Endothelial cell of umbilical vein (primary cell): Measurements from ENCODE around the gene SRP9. TPM values are rescaled to one million over a fixed set of nuclear protein-coding genes. Genes with fewer than 3 reads are reported as not detected.

Source experiments
- BruUV-seq: library from RNA; stranded (reverse); fragments of 400-500 nt; replicated peaks from 2 replicates; lab custom pipeline; 2021; lab: Mats Ljungman, UMichigan
- CTCF ChIA-PET: fragments of 300-600, 350-600 bp; sonication (Branson Sonifier 250); formaldehyde crosslinking; loops from one replicate; lab custom pipeline; 2021; ENCODE audit warnings: antibody characterized with exemption, inconsistent platforms; lab: Charles Lee
- POLR2A ChIA-PET: fragments of 300-600, 350-600 bp; sonication (Branson Sonifier 250); formaldehyde crosslinking; loops from one replicate; lab custom pipeline; 2021; ENCODE audit warnings: antibody characterized with exemption, inconsistent platforms; lab: Charles Lee
- DNase-seq: peaks from one replicate; pipeline ENCODE4 v3.0.0-alpha.2; 2011; ENCODE audit warnings: low read depth, low spot score
- FAIRE-seq: peaks from 2 replicates; lab custom pipeline; 2011; peaks lifted over from hg19 to GRCh38; lab: Jason Lieb, UNC
- H2AFZ ChIP-seq: 2 replicates; pipeline ENCODE4 v1.6.0; 2012; ENCODE audit warnings: low read depth, low read length, control low read depth, inconsistent platforms
- H3K27ac ChIP-seq: 2 replicates; pipeline ENCODE4 v1.5.1; 2011; ENCODE audit warnings: low read depth, mild to moderate bottlenecking, control low read depth, low read length, moderate library complexity; ENCODE audit not compliant: insufficient read depth
- H3K27me3 ChIP-seq, 2 experiments: 2 replicates each; pipeline versions ENCODE4 v1.6.0 to v1.6.1; 2011; ENCODE audit warnings: low read length in 2 of 2, mixed read lengths in 1 of 2; ENCODE audit not compliant: control insufficient read depth in 2 of 2, insufficient read depth in 2 of 2
- H3K36me3 ChIP-seq, 2 experiments: 2 replicates in 1 of 2; 3 replicates in 1 of 2; pipeline ENCODE4 v1.5.1; 2011; ENCODE audit warnings: low read length in 2 of 2, mild to moderate bottlenecking in 1 of 2, moderate library complexity in 1 of 2; ENCODE audit not compliant: control insufficient read depth in 2 of 2, insufficient read depth in 2 of 2; ENCODE audit errors: extremely low read depth in 1 of 2
- H3K4me1 ChIP-seq: 3 replicates; pipeline ENCODE4 v1.5.1; 2011; ENCODE audit warnings: mild to moderate bottlenecking, low read length; ENCODE audit not compliant: control insufficient read depth, insufficient read depth; ENCODE audit errors: extremely low read depth
- H3K4me2 ChIP-seq: 2 replicates; pipeline ENCODE4 v1.6.1; 2011; ENCODE audit warnings: low read length, control low read depth, mixed read lengths; ENCODE audit not compliant: insufficient read depth
- H3K4me3 ChIP-seq, 3 experiments: fragments of 200-600 bp in 1 of 3; sonication (generic), shearing (Covaris generic) in 1 of 3; replicated peaks in 1 of 3; 2 replicates each; pipeline ENCODE4 v1.5.1; 2011 to 2016; ENCODE audit warnings: control low read depth in 3 of 3, low read length in 3 of 3, mild to moderate bottlenecking in 2 of 3, inconsistent platforms in 1 of 3, low read depth in 1 of 3, moderate library complexity in 1 of 3; ENCODE audit not compliant: insufficient read depth in 1 of 3
- H3K79me2 ChIP-seq: 2 replicates; pipeline ENCODE4 v1.6.0; 2012; ENCODE audit warnings: low read length, inconsistent platforms; ENCODE audit not compliant: control insufficient read depth, insufficient read depth
- H3K9ac ChIP-seq: replicated peaks from 2 replicates; pipeline ENCODE3; 2011; ENCODE audit warnings: low read length, control low read depth; ENCODE audit not compliant: insufficient read depth; ENCODE audit errors: extremely low read depth
- H3K9me1 ChIP-seq: replicated peaks from 3 replicates; pipeline ENCODE4 v1.6.0; 2011; ENCODE audit warnings: mild to moderate bottlenecking, low read length; ENCODE audit not compliant: control insufficient read depth, insufficient read depth; ENCODE audit errors: extremely low read depth
- H3K9me3 ChIP-seq: replicated peaks from 2 replicates; pipeline ENCODE4 v1.5.1; 2012; ENCODE audit warnings: low read length, inconsistent platforms; ENCODE audit not compliant: control insufficient read depth, insufficient read depth
- H4K20me1 ChIP-seq: replicated peaks from 2 replicates; pipeline ENCODE3; 2011; ENCODE audit warnings: mild to moderate bottlenecking, low read length; ENCODE audit not compliant: control insufficient read depth, insufficient read depth; ENCODE audit errors: extremely low read depth
- CTCF ChIP-seq, 2 donors: IDR thresholded peaks; 1 replicate in 1 of 2; 2 replicates in 1 of 2; pipeline ENCODE4 v1.5.1; 2011; ENCODE audit warnings: low read length in 2 of 2, mild to moderate bottlenecking in 2 of 2, moderate library complexity in 2 of 2, control low read depth in 1 of 2, inconsistent platforms in 1 of 2, low read depth in 1 of 2; ENCODE audit not compliant: insufficient read depth in 1 of 2; ENCODE audit errors: extremely low read depth in 1 of 2
- EZH2 ChIP-seq: IDR thresholded peaks from 2 replicates; pipeline ENCODE4 v1.6.1; 2012; ENCODE audit warnings: borderline replicate concordance, low read depth, mild to moderate bottlenecking, moderate library complexity, low read length, inconsistent platforms; ENCODE audit not compliant: severe bottlenecking
- FOS ChIP-seq: IDR thresholded peaks from 2 replicates; pipeline ENCODE4 v1.6.1; 2011; ENCODE audit warnings: mild to moderate bottlenecking, low read length, moderate library complexity, borderline replicate concordance; ENCODE audit not compliant: insufficient read depth
- GATA2 ChIP-seq: IDR thresholded peaks from 2 replicates; pipeline ENCODE4 v1.7.0; 2011; ENCODE audit warnings: low read depth, mild to moderate bottlenecking, moderate library complexity, mixed read lengths, low read length; ENCODE audit not compliant: insufficient read length, insufficient read depth
- JUN ChIP-seq: IDR thresholded peaks from 2 replicates; pipeline ENCODE4 v1.6.1; 2011; ENCODE audit warnings: borderline replicate concordance, low read depth; ENCODE audit not compliant: insufficient read length, insufficient read depth
- MAX ChIP-seq: IDR thresholded peaks from 2 replicates; pipeline ENCODE4 v1.6.1; 2011; ENCODE audit not compliant: insufficient read depth, insufficient read length
- MYC ChIP-seq: IDR thresholded peaks from one replicate; pipeline ENCODE4 v1.6.1; 2011; ENCODE audit warnings: mild to moderate bottlenecking, low read depth, low read length
- POLR2A ChIP-seq: IDR thresholded peaks from 2 replicates; pipeline ENCODE4 v1.6.1; 2012; ENCODE audit warnings: low read depth, mild to moderate bottlenecking, control low read depth, low read length
- POLR2AphosphoS5 ChIP-seq: IDR thresholded peaks from 2 replicates; pipeline ENCODE4 v1.6.1; 2012; ENCODE audit warnings: low read depth, mild to moderate bottlenecking, control low read depth, low read length, moderate library complexity; ENCODE audit not compliant: insufficient read depth
- dilution Hi-C: fragments of 300-500 bp; cut with MboI; formaldehyde crosslinking; loops from one replicate; pipeline ENCODE4 v1.15.0; 2019; ENCODE audit warnings: low sequenced_read_pairs; ENCODE audit not compliant: extremely low pct_ligation_motif_present
- intact Hi-C: fragments of 100-400 bp; cut with micrococcal nuclease; formaldehyde crosslinking; loops from one replicate; pipeline ENCODE4 v1.10.0; 2022
- polyA plus RNA-seq, 4 experiments: library from polyadenylated mRNA; depleted of rRNA in 3 of 4; stranded (reverse) in 3 of 4; unstranded in 1 of 4; fragments of >200 nt; gene quantifications; 2 replicates each; pipeline versions ENCODE4 v1.2.1 to v1.2.3, GENCODE V29; 2011 to 2012; ENCODE audit warnings: missing spikeins in 1 of 4
- total RNA-seq: library from RNA; stranded (reverse); gene quantifications from 2 replicates; pipeline ENCODE4 v1.2.3, GENCODE V29; 2021

SRP9 gene
- total and polyA plus RNA-seq, 2 donors (not counting 3 experiments of a cell fraction or from before 2014, with no cell fraction given): 283 to 384 TPM

GRCh38 chr1:225774281-225775147 lies 3.1 kb upstream of the SRP9 start:
- FAIRE-seq (no peak), DNase-seq (no peak)
- ChIA-PET POLR2A (no interaction called here), CTCF (interaction anchor here (1.5 to 4.1 kb wide), 7 partner anchors 13 to 299 kb away, joined by 3 to 81 read pairs (median 38); no protein-coding TSS in a partner anchor)
- Histone ChIP-seq H3K9me3 (no peaks in the 10 kb centered on the region), H4K20me1 (no peaks in the 10 kb centered on the region), H3K27me3 (no peaks in the 10 kb centered on the region), H3K9ac (no peak overlapping the region), H3K9me1 (no peaks in the 10 kb centered on the region), H3K27ac (no peak overlapping the region), H3K4me2 (no peak overlapping the region), H3K4me3 (no peak overlapping the region), H2AFZ (no peak overlapping the region), H3K36me3 (no peaks in the 10 kb centered on the region), H3K4me1 (peaks cover 17% of the 10 kb centered on the region), H3K79me2 (peaks cover 17% of the 10 kb centered on the region)
- no TSS peak for BruUV-seq
- intact Hi-C loops: no loop called here
- dilution Hi-C loops: no loop called here
- TF ChIP-seq GATA2 (no peak), POLR2AphosphoS5 (no peak), MAX (no peak), FOS (no peak), CTCF (IDR thresholded peaks at IDR 0.05; ENCODE audit: extremely low read depth in 1 of 2, insufficient read depth in 1 of 2, low read depth in 1 of 2, low read length in 2 of 2) (no peak), MYC (no peak), EZH2 (no peak), JUN (no peak), POLR2A (no peak)
